Esophagus (tissue), 2 donors: ENCODE measurements around the gene DLGAP1. TPM values are rescaled to one million over a fixed set of nuclear protein-coding genes. Genes with fewer than 3 reads are reported as not detected.

Source experiments
- H3K27ac ChIP-seq, 2 donors: one replicate each; pipeline ENCODE4 v1.5.1; 2013; ENCODE audit warnings: low read depth in 2 of 2, mild to moderate bottlenecking in 2 of 2, inconsistent platforms in 1 of 2, low read length in 1 of 2, moderate library complexity in 1 of 2
- H3K27me3 ChIP-seq, 2 donors: one replicate each; pipeline ENCODE4 v1.6.1; 2013; ENCODE audit warnings: low read length in 2 of 2, control low read depth in 1 of 2, mild to moderate bottlenecking in 1 of 2; ENCODE audit not compliant: insufficient read depth in 2 of 2, control insufficient read depth in 1 of 2
- H3K36me3 ChIP-seq, 2 donors: one replicate each; pipeline ENCODE4 v1.6.1; 2013; ENCODE audit warnings: low read length in 1 of 2; ENCODE audit not compliant: control insufficient read depth in 2 of 2, insufficient read depth in 2 of 2
- H3K4me1 ChIP-seq, 2 donors: one replicate each; pipeline ENCODE4 v1.6.1; 2013; ENCODE audit warnings: low read length in 1 of 2; ENCODE audit not compliant: control insufficient read depth in 2 of 2, insufficient read depth in 2 of 2
- H3K4me3 ChIP-seq, 2 donors: one replicate each; pipeline ENCODE4 v1.5.1; 2013; ENCODE audit warnings: low read length in 2 of 2, mild to moderate bottlenecking in 2 of 2, low read depth in 1 of 2, moderate library complexity in 1 of 2
- H3K9me3 ChIP-seq, 2 donors: one replicate each; pipeline ENCODE4 v1.6.1; 2013; ENCODE audit warnings: mild to moderate bottlenecking in 2 of 2, low read depth in 1 of 2, low read length in 1 of 2, moderate library complexity in 1 of 2; ENCODE audit not compliant: control insufficient read depth in 2 of 2, insufficient read depth in 1 of 2
- WGBS, 2 donors: extraction: QIAGEN DNeasy Blood & Tissue Kit; methylation state at CpG; one replicate each; pipeline ENCODE4 v1.1.7; 2013; 5-methylcytosine and 5-hydroxymethylcytosine counted together
- polyA plus RNA-seq, 2 donors: library from polyadenylated mRNA; stranded (reverse); fragments of 200-250 nt; gene quantifications; one replicate each; pipeline ENCODE4 v1.2.3, GENCODE V29; 2013
- donor health status: healthy with polysubstance abuse.
- donor health status: Bipolar disorder and iron deficiency.

The DLGAP1 gene
- polyA plus RNA-seq, 2 donors = 0.47 to 0.59 TPM

- H3K27ac ChIP-seq = no peak overlapping the region
- WGBS, 2 donors = 20 to 28% methylated on average over 2 of the region's 2 CpGs
- H3K36me3 ChIP-seq = peaks cover 0 to 2% of the 10 kb centered on the region in 2 donors
- H3K9me3 ChIP-seq = no peaks in the 10 kb centered on the region
- H3K4me3 ChIP-seq = no peak overlapping the region
- H3K4me1 ChIP-seq = no peaks in the 10 kb centered on the region
- H3K27me3 ChIP-seq = no peaks in the 10 kb centered on the region
Measured at GRCh38 chr18:3466872-3467271, 988.2 kb downstream of the DLGAP1 start.

DNA sequence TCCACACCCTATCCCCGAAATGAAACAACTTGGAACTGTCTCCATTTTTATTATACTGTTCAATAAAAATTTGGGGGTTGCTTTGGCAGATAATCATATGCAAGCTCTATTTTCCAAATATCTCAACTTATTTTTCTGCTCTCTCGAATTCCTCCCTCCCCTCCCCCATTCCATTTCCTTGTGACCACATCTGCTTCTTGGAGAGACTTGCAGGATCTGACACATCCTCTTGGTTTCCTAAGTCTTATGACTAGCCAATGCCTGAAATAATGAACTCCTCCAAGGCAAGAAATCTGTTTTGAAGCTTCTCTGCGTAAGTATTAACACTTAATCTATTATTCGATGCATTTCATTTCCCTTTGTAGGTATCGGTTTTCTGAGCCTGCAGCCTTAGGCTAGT, 989.1 kb downstream of the DLGAP1 start:
- 34 to 48% methylated on average over 5 of the region's 5 CpGs for WGBS, 2 donors
- H3K4me3 ChIP-seq = no peak overlapping the region
- no peak overlapping the region for H3K27ac ChIP-seq
- H3K9me3 ChIP-seq = no peaks in the 10 kb centered on the region
- no peaks in the 10 kb centered on the region for H3K27me3 ChIP-seq
- peaks cover 0 to 2% of the 10 kb centered on the region in 2 donors for H3K36me3 ChIP-seq
- H3K4me1 ChIP-seq = no peaks in the 10 kb centered on the region

DNA sequence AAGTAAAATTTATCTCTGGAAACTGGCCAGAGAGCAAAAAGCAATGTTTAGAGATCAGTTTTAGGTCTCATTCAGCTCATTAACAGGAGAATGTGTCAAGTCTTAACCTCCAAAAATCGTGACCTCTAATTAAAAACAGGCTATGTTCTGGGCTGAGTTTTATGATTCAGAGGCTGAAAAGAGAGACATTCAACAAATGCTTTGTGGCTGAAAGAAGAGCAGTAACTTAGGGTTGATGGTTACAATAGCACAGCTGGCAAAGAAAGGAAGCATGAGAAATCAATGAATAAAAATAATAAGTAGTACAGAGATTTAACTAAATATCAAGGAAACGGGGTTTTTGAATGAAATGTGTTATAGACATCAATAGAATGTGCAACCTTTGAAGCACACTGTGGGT, 992.1 kb downstream of the DLGAP1 start:
- Histone ChIP-seq H3K36me3 (peaks cover 0 to 2% of the 10 kb centered on the region in 2 donors), H3K27me3 (no peaks in the 10 kb centered on the region), H3K9me3 (no peaks in the 10 kb centered on the region), H3K4me1 (no peaks in the 10 kb centered on the region), H3K27ac (no peak overlapping the region), H3K4me3 (no peak overlapping the region)
- 58 to 64% methylated on average over 2 of the region's 2 CpGs for WGBS, 2 donors

GRCh38 chr18:3461704-3462103, 993.4 kb downstream of the DLGAP1 start:
- Histone ChIP-seq H3K27me3 (no peaks in the 10 kb centered on the region), H3K36me3 (peaks cover 4 to 8% of the 10 kb centered on the region in 2 donors), H3K27ac (no peak overlapping the region), H3K9me3 (no peaks in the 10 kb centered on the region), H3K4me3 (no peak overlapping the region), H3K4me1 (peaks cover 0 to 6% of the 10 kb centered on the region in 2 donors)
- 98 to 99% methylated on average over 5 of the region's 5 CpGs for WGBS, 2 donors

DNA sequence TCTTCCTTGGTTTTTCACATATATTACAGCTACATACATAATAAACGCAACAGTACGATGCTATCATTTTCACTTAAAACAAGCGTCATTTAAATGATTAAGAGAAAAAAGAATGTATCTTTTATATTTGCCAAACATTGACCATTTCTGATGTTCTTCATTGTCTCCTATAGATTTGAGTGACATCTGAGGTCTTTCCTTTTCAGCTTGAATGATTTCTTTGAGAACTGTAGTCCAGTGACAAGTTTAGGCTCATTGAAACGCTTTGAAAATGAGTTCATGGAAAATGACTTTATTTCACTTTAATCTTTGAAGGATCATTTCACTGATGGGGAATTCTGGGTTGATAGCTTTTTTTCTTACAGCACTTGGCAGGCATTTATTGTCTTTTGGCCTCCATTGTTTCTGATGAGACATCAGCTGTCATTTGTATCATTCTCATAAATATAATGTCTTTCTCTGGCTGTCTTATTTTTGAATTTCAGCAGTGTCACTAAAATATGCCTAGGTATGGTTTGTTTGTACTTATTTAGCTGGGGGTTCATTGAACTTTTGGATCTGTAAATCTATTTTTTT, 994.2 kb downstream of the DLGAP1 start:
- H3K4me1 ChIP-seq = peaks cover 0 to 9% of the 10 kb centered on the region in 2 donors
- no peak overlapping the region for H3K27ac ChIP-seq
- H3K4me3 ChIP-seq = no peak overlapping the region
- peaks cover 4 to 8% of the 10 kb centered on the region in 2 donors for H3K36me3 ChIP-seq
- 85 to 94% methylated on average over 4 of the region's 4 CpGs for WGBS, 2 donors
- no peaks in the 10 kb centered on the region for H3K9me3 ChIP-seq
- H3K27me3 ChIP-seq = no peaks in the 10 kb centered on the region

DNA sequence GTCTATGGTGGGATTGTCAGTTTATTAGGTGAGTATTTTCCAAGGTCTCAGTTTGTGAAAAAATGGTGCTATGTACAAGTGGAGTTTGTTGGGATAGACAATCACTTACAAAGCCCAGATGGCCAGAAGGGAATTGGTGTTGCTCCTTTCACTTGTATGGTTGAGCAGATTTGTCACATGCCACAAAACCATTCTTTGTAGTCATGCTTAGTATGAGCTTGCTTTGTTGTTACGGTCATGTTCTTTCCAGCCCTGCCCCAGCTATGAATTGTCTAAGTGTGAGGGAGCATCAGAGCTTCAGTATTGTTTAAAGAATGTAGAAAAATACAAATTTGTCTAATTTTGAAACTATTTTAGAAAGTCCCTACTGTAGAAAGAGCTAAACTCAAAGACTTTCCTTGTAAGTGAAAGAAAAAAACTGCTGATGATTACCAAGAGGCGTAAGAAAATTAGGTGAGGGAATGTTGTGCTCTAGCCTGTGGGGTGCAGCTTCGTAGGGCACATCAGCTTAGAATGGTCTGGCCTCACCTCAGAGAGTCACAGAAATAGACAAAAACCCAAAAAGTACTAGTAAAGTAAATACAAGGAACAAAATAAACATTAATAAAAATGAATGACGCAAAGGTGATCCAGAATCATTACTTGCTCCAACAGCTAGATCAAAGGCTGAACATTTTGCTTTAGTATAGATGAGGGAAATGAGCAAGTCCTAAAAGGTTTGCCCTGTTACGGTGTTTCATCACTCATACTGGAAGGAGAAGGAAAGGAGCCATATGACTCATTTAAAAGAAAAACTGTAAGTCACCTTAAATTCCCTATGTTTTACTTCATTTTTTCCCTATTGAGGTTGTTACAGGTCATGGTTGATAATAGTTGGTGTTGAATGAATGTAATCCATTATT, 995.9 kb downstream of the DLGAP1 start:
- Histone ChIP-seq H3K4me3 (no peak overlapping the region), H3K4me1 (peaks cover 0 to 9% of the 10 kb centered on the region in 2 donors), H3K36me3 (peaks cover 4 to 8% of the 10 kb centered on the region in 2 donors), H3K27me3 (no peaks in the 10 kb centered on the region), H3K9me3 (no peaks in the 10 kb centered on the region), H3K27ac (peak overlapping the region; percentile 8 to 33)
- 42 to 60% methylated on average over 5 of the region's 5 CpGs for WGBS, 2 donors

GRCh38 chr18:3458378-3458777, 996.7 kb downstream of the DLGAP1 start:
- Histone ChIP-seq H3K27ac (no peak overlapping the region), H3K4me1 (peaks cover 0 to 9% of the 10 kb centered on the region in 2 donors), H3K27me3 (no peaks in the 10 kb centered on the region), H3K36me3 (peaks cover 4 to 8% of the 10 kb centered on the region in 2 donors), H3K9me3 (no peaks in the 10 kb centered on the region), H3K4me3 (no peak overlapping the region)
- 35 to 46% methylated on average over 3 of the region's 3 CpGs for WGBS, 2 donors

GRCh38 chr18:3457261-3457724, 997.8 kb downstream of the DLGAP1 start:
- peak overlapping the region in 1 of 2 donors; percentile 31 for H3K27ac ChIP-seq
- WGBS, 2 donors = 46 to 50% methylated on average over 15 of the region's 15 CpGs
- H3K36me3 ChIP-seq = peaks cover 4 to 8% of the 10 kb centered on the region in 2 donors
- peaks cover 0 to 9% of the 10 kb centered on the region in 2 donors for H3K4me1 ChIP-seq
- no peak overlapping the region for H3K4me3 ChIP-seq
- no peaks in the 10 kb centered on the region for H3K27me3 ChIP-seq
- no peaks in the 10 kb centered on the region for H3K9me3 ChIP-seq

- H3K27ac ChIP-seq = no peak overlapping the region
- no peaks in the 10 kb centered on the region for H3K9me3 ChIP-seq
- no peak overlapping the region for H3K4me3 ChIP-seq
- whole genome bisulfite sequencing, 2 donors = 15 to 19% methylated on average over 1 of the region's 1 CpG
- H3K36me3 ChIP-seq = peaks cover 4 to 5% of the 10 kb centered on the region in 2 donors
- H3K4me1 ChIP-seq = peaks cover 0 to 9% of the 10 kb centered on the region in 2 donors
- H3K27me3 ChIP-seq = no peaks in the 10 kb centered on the region
Measured at GRCh38 chr18:3456686-3457069, 998.4 kb downstream of the DLGAP1 start.
